ENCODE measurements around the gene RBL2. TPM values are rescaled to one million over a fixed set of nuclear protein-coding genes. Genes with fewer than 3 reads are reported as not detected.

RBL2 gene
- total and polyA plus RNA-seq, 2 of the 8 experiments (the other 6 are each of a cell fraction or from before 2014, with no cell fraction given), result 13.9 to 22.1 TPM

DNA sequence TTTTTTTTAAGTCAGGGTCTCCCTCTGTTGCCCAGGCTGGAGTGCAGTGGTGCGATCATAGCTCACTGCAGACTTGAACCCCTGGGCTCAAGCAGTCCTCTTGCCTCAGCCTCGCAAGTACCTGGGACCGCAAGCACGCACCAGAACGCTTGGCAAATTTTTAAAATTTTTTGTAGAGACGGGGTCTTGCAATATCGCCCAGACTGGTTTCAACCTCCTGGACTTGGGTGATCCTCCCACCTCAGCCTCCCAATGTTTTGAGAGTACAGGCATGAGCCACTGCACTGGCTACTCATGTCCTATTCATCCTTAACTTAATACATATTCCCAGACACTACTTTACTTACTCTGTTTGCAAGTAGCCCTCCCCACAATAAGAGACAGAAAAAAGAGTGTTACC, 16.3 kb upstream of the RBL2 start:
- Histone ChIP-seq H2BK20ac (ENCODE audit: low read length) (no peak overlapping the region), H3K56ac (replicated peaks; ENCODE audit: insufficient read length, low read depth, low read length) (no peak overlapping the region), H3K23me2 (ENCODE audit: low read depth, low read length) (peaks cover 2% of the 10 kb centered on the region; the same call in 1 of the 2 replicates), H3K36me3 (ENCODE audit: control insufficient read depth in 2 of 4, insufficient read depth in 4 of 4, low read length in 3 of 4) (no peaks in the 10 kb centered on the region; a peak in 1 of 8 replicates), H3K27me3 (replicated peaks in 1 of 4; ENCODE audit: control insufficient read depth in 3 of 4, extremely low read depth in 1 of 4, insufficient read depth in 3 of 4, low read length in 3 of 4) (no peaks in the 10 kb centered on the region), H4K20me1 (replicated peaks in 1 of 2; ENCODE audit: control insufficient read depth in 1 of 2, insufficient read depth in 2 of 2, low read length in 2 of 2) (no peaks in the 10 kb centered on the region), H3K79me2 (ENCODE audit: control insufficient read depth in 1 of 2, insufficient read depth in 2 of 2, low read length in 2 of 2) (no peaks in the 10 kb centered on the region), H3K4me3 (ENCODE audit: extremely low read depth in 1 of 4, insufficient read depth in 2 of 4, low read depth in 3 of 4, low read length in 4 of 4) (no peak overlapping the region), H2AFZ (ENCODE audit: low read length) (no peak overlapping the region), H3K23ac (ENCODE audit: insufficient read length) (no peak overlapping the region), H2BK5ac (ENCODE audit: low read depth, low read length) (no peak overlapping the region), H3K9ac (replicated peaks in 1 of 4; ENCODE audit: extremely low read depth in 1 of 4, low read depth in 3 of 4, low read length in 3 of 4) (no peak overlapping the region), H3K27ac (ENCODE audit: low read depth, low read length) (no peak overlapping the region), H2BK120ac (replicated peaks; ENCODE audit: low read depth, low read length) (no peak overlapping the region), H2BK12ac (ENCODE audit: low read depth, low read length) (no peak overlapping the region), H3K4me1 (replicated peaks in 1 of 4; ENCODE audit: control insufficient read depth in 3 of 4, insufficient read depth in 4 of 4, low read length in 3 of 4) (peaks cover 0 to 6% (median 1%) of the 10 kb centered on the region in 4 experiments; a peak in 2 of 7 replicates), H2AK5ac (ENCODE audit: low read depth, low read length) (no peak overlapping the region), H3K79me1 (ENCODE audit: low read depth, low read length) (no peaks in the 10 kb centered on the region), H3K18ac (ENCODE audit: extremely low read depth, low read length) (no peak overlapping the region), H3K9me3 (ENCODE audit: insufficient read depth in 2 of 2, low read depth in 1 of 2, low read length in 1 of 2) (peaks cover 5 to 13% of the 10 kb centered on the region in 2 experiments; a peak in 3 of 4 replicates), H4K8ac (ENCODE audit: extremely low read depth, insufficient read depth, low read length) (no peak overlapping the region), H3K4me2 (ENCODE audit: insufficient read depth in 1 of 2, low read depth in 2 of 2, low read length in 2 of 2) (no peak overlapping the region), H3K14ac (ENCODE audit: insufficient read length) (no peak overlapping the region), H2BK15ac (ENCODE audit: low read length) (no peak overlapping the region), H4K91ac (replicated peaks; ENCODE audit: insufficient read length, low read length) (no peak overlapping the region), H4K5ac (ENCODE audit: insufficient read length, low read depth, low read length) (no peak overlapping the region), H3K4ac (replicated peaks; ENCODE audit: insufficient read length, low read depth, low read length) (no peak overlapping the region)
- no peak for DNase-seq (ENCODE audit: low read depth in 1 of 2, low spot score in 2 of 2)
- no peak for TF ChIP-seq SP1 (IDR thresholded peaks at IDR 0.05; ENCODE audit: low read depth, low read length)
- no peak for TF ChIP-seq CREB1 (IDR thresholded peaks at IDR 0.05)
- no peak for TF ChIP-seq NANOG (IDR thresholded peaks at IDR 0.05; ENCODE audit: insufficient read depth, low read depth, low read length, poor library complexity, severe bottlenecking)
- TF ChIP-seq JUN (IDR thresholded peaks at IDR 0.05; ENCODE audit: low read depth, low read length), result no peak
- no peak for TF ChIP-seq HDAC6 (IDR thresholded peaks at IDR 0.05; ENCODE audit: low read depth, low read length)
- TF ChIP-seq, protein P1, sequence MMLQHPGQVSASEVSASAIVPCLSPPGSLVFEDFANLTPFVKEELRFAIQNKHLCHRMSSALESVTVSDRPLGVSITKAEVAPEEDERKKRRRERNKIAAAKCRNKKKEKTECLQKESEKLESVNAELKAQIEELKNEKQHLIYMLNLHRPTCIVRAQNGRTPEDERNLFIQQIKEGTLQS (IDR thresholded peaks at IDR 0.05; ENCODE audit: insufficient read depth, low read depth, low read length), result no peak
- TF ChIP-seq POLR2AphosphoS5 (IDR thresholded peaks at IDR 0.05; ENCODE audit: low read depth, low read length), result no peak
- no peak for TF ChIP-seq KDM5A (IDR thresholded peaks at IDR 0.05; ENCODE audit: low read length)
- TF ChIP-seq SIRT6 (IDR thresholded peaks at IDR 0.05; ENCODE audit: low read length), result no peak
- no peak for TF ChIP-seq TBP (IDR thresholded peaks at IDR 0.05; ENCODE audit: low read depth, low read length)
- no peak for TF ChIP-seq EP300 (IDR thresholded peaks at IDR 0.05; ENCODE audit: borderline replicate concordance in 1 of 2, low read depth in 2 of 2, low read length in 2 of 2)
- no peak for TF ChIP-seq JUND (IDR thresholded peaks at IDR 0.05; ENCODE audit: low read length)
- no peak for FAIRE-seq
- POLR2A ChIA-PET (ENCODE audit: partially characterized antibody), result no interaction called here
- 82% methylated on average over 7 of the region's 7 CpGs; no CpG with 5 or more reads in 1 of the 2 experiments for WGBS, 2 experiments (ENCODE audit: extremely low coverage in 1 of 2, insufficient coverage in 1 of 2, insufficient read length in 1 of 2, insufficient replicate concordance in 2 of 2, low coverage in 1 of 2, low lambda C conversion rate in 2 of 2, missing lambda C conversion rate in 1 of 2)
- CTCF ChIA-PET (ENCODE audit: partially characterized antibody), result interaction anchor here (0.6 kb wide), 1 partner anchor 1083 kb away, joined by 3 read pairs; no protein-coding TSS in a partner anchor
